Neural crest cell (in vitro differentiated cells): ENCODE results near the gene MUC5B. TPM values are rescaled to one million over a fixed set of nuclear protein-coding genes. Genes with fewer than 3 reads are reported as not detected.

Source experiments
- DNase-seq: peaks from one replicate; pipeline ENCODE4 v3.0.0; 2021; ENCODE audit warnings: low read depth, mixed read lengths, low spot score
- H3K27ac Mint-ChIP-seq: one replicate; pipeline ENCODE4 v1.8.0; 2021; ENCODE audit warnings: mild to moderate bottlenecking, mixed read lengths; ENCODE audit not compliant: unreplicated experiment
- H3K27me3 Mint-ChIP-seq: 2 replicates; pipeline ENCODE4 v1.8.0; 2021; ENCODE audit warnings: low read depth, mild to moderate bottlenecking, mixed read lengths
- H3K36me3 Mint-ChIP-seq: 2 replicates; pipeline ENCODE4 v1.8.0; 2021; ENCODE audit warnings: low read depth, mild to moderate bottlenecking, mixed read lengths
- H3K4me1 Mint-ChIP-seq: 2 replicates; pipeline ENCODE4 v1.8.0; 2021; ENCODE audit warnings: mixed read lengths
- H3K4me3 Mint-ChIP-seq: one replicate; pipeline ENCODE4 v1.8.0; 2021; ENCODE audit warnings: mild to moderate bottlenecking, mixed read lengths
- H3K9me3 Mint-ChIP-seq: 2 replicates; pipeline ENCODE4 v1.8.0; 2021; ENCODE audit warnings: mixed read lengths
- CTCF ChIP-seq: fragments of 200-600 bp; sonication (generic); conservative IDR thresholded peaks from 2 replicates; pipeline ENCODE4 v1.5.0; 2021; ENCODE audit warnings: antibody characterized with exemption, mild to moderate bottlenecking
- total RNA-seq: library from RNA; stranded (reverse); gene quantifications from 2 replicates; pipeline ENCODE4 v1.2.1, GENCODE V29; 2021

The MUC5B gene
- total RNA-seq, 1 donor from 2014 or later, result 0.42 TPM

GRCh38 chr11:1237128-1237580 lies 14.3 kb downstream of the MUC5B start:
- no peak for TF ChIP-seq CTCF
- Mint-ChIP-seq H3K4me3 (no peak overlapping the region), H3K36me3 (no peaks in the 10 kb centered on the region), H3K9me3 (no peaks in the 10 kb centered on the region), H3K4me1 (no peaks in the 10 kb centered on the region), H3K27me3 (no peaks in the 10 kb centered on the region), H3K27ac (no peak overlapping the region)
- no peak for DNase-seq

GRCh38 chr11:1237851-1238250 lies 15.0 kb downstream of the MUC5B start:
- H3K4me3 Mint-ChIP-seq, result no peak overlapping the region
- H3K36me3 Mint-ChIP-seq, result no peaks in the 10 kb centered on the region
- H3K4me1 Mint-ChIP-seq, result no peaks in the 10 kb centered on the region
- H3K9me3 Mint-ChIP-seq, result no peaks in the 10 kb centered on the region
- DNase-seq, result no peak
- H3K27me3 Mint-ChIP-seq, result no peaks in the 10 kb centered on the region
- H3K27ac Mint-ChIP-seq, result no peak overlapping the region
- no peak for TF ChIP-seq CTCF

- no peak for DNase-seq
These were observed 16.1 kb downstream of the MUC5B start for GRCh38 chr11:1238767-1239595.

GRCh38 chr11:1239596-1240205 lies 16.8 kb downstream of the MUC5B start:
- TF ChIP-seq CTCF, result no peak
- Mint-ChIP-seq H3K4me3 (no peak overlapping the region), H3K9me3 (no peaks in the 10 kb centered on the region), H3K4me1 (no peaks in the 10 kb centered on the region), H3K27ac (no peak overlapping the region), H3K36me3 (no peaks in the 10 kb centered on the region), H3K27me3 (no peaks in the 10 kb centered on the region)
- DNase-seq, result no peak

More at GRCh38 chr11:1238767-1239595, 16.1 kb downstream of the MUC5B start:
- Mint-ChIP-seq H3K27me3 (no peaks in the 10 kb centered on the region), H3K36me3 (no peaks in the 10 kb centered on the region), H3K27ac (no peak overlapping the region), H3K4me1 (no peaks in the 10 kb centered on the region), H3K4me3 (no peak overlapping the region), H3K9me3 (no peaks in the 10 kb centered on the region)
- TF ChIP-seq CTCF, result no peak

- no peaks in the 10 kb centered on the region for H3K27me3 Mint-ChIP-seq
- no peak for TF ChIP-seq CTCF
- H3K36me3 Mint-ChIP-seq, result no peaks in the 10 kb centered on the region
- H3K9me3 Mint-ChIP-seq, result no peaks in the 10 kb centered on the region
- no peak overlapping the region for H3K27ac Mint-ChIP-seq
- H3K4me1 Mint-ChIP-seq, result no peaks in the 10 kb centered on the region
- H3K4me3 Mint-ChIP-seq, result no peak overlapping the region
- no peak for DNase-seq
These were observed 17.9 kb downstream of the MUC5B start for GRCh38 chr11:1240771-1241170.
